CMK (cell line): ENCODE data around the gene COMMD10.

Experiments used
- DNase-seq: peaks from one replicate; pipeline ENCODE4 v3.0.0-alpha.2; 2010; ENCODE audit warnings: low read depth

COMMD10 gene

DNA sequence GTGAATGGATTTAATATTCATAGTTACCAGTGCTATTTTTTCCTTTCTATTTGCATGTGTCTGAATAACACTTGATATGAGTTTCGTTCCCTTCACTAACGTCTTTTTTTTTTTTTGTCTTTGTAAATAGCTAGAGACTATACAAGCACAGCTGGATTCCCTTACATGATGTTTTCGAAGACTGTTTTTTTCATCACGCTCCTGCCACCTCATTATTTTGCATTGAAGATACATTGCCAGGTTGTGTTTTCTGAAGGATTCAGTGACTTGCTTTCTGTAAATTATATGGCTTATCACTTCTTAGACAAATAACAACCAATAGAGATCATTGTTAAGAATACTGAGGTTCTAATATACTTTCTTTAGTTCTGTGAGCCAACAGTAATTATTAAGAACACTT, 207.5 kb downstream of the COMMD10 start:
- no peak for DNase-seq

DNA sequence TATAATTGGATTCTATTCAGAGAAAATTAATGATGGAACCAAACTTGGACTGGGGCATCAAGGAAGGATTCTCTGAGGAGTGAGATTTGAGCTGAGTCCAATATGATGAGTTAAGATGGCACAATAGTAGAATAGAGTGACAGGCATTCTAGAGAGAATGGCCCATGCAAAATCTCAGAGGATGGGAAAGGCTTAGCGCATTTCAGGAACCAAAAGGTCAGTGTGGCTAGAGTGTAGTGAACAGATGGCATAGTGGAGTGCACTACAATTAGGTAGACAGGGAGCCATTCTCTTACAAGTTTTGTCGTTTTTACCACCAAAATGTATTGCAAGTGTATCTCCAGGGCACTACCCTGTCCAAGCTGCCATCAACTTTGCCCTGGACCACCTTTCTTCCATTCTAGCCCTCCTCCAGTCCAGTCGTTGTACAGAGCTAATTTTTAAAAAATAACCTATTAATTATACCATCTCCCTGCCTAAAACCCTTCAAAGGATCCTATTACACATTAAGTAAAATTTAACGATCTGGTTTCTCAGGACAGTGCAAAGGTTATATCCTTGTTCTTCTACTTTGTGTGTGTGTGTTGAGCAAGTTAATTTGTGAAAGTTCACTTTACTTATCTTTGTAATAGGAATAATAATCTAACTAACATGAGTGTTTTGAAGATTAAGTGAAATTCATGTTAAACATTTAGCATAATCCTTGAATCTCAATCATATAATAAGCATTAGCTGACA, 211.7 kb downstream of the COMMD10 start:
- no peak for DNase-seq

DNA sequence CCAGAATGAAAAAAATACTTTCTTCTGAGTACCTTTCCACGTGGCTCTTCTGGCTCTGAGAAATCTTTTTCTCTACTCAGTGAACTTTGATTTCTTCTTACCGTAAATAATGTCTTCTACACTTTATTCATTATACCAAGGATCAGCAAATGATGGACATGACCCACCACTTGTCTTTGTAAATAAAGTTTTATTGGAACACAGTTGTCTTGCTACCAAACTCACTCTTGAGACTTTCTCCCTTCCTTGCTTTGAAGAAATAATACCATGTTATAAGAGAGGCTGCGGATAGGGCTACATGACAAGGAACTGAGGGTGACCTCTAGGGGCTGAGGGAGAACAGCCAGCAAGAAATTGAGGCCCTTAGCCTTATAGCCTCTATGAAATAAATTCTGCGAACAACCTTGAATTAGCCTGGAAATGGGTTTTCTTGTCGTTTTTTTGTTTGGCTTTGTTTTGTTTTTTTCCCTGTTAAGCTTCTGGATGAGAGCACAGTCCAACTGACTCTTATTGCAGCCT, 212.5 kb downstream of the COMMD10 start:
- DNase-seq, result no peak

DNA sequence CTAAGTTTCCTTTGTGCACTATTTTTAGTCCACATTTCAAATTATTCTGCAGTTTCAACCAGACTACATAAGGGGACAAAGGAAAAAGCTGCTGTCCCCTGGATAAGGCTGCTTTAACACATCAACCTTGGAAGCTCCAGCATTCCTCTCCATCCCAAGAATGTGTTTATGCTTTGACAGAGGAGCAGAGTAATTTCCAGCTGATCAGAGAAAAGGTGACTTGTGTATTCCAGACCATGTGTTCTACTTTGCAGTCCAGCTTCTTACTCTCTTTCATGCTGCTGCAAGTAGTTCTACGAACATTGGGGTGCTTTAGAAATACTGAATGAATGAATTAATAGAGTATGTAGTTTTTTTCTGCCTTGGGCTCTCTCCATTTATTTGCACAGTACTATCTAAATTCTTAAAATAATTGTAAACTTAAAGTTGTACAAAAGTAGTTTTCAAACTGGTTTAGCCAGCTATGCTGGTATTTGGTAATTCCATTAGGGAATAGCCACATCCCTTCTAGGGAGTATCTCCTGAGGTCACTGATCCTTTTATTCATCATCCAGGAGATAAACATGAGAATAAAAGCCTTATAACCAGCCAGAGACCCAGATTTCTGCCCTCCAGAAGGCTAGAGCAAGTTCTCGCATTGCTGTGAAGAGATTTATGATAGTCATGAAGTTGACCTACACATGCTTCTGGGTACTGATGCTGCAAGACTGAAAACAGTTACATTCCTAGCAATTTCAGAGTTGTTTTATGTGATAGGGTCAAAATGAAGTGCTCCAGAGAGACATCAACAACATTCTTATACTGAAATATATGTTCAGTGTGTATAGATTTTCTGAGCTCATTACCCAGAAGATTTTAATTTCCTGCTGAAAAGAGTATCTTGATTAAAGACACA, 215.2 kb downstream of the COMMD10 start:
- DNase-seq, result no peak

DNA sequence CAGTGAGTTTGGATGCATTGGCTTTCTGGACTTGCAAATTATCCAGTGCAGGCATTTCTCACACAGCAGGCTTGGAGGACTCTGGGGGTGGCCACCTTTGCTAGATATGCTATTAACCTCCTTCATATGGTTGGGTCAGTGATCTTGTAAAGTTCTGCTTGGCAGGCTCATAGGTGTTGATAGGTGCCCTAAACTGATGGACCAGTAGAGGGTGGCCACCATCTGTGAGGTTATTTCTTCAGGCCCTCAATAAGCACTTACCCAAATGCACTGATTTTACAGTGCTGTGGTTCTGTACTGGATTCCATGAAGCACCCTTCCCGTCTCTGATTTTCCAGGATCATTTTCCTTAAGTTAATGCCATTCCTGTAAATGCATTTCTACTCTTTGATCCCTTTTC, 216.3 kb downstream of the COMMD10 start:
- DNase-seq, result no peak

DNA sequence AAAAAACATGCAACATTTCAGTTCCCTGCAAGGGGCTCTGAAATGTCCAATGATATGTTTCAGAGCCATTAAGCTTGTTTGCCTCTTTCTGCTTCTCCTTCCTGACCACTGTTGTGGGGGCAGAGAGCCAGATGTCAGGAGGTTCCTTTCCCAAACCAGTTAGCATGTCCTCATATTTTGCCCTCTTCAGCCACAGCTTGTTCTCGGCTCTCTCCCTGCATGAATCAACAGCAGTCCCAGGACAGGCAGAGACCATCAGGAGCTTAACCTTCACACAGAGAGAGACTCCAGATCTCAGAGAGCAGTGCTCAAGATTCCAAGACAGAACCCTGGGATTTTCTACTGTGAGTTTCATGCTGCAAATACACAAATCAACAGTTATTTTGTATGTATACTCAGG, 218.5 kb downstream of the COMMD10 start:
- no peak for DNase-seq

DNA sequence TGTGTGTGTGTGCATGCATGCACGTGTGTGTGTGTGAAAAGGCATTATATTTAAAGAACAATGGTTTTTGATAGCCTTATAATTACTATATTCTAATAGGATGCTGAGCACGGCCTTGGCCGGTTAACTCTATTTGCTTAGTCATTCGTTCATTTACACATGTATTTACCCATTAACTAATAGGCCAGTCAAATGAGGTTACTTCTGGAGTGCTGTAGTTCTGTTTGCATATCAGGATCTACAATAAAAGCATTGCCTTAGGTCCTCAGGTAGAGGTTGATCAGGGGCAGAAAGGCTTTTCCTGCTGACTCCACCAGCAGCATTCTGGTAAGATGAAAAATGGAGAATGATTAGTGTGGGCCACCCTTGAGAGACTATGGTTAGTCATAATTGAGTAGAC, 219.0 kb downstream of the COMMD10 start:
- no peak for DNase-seq

DNA sequence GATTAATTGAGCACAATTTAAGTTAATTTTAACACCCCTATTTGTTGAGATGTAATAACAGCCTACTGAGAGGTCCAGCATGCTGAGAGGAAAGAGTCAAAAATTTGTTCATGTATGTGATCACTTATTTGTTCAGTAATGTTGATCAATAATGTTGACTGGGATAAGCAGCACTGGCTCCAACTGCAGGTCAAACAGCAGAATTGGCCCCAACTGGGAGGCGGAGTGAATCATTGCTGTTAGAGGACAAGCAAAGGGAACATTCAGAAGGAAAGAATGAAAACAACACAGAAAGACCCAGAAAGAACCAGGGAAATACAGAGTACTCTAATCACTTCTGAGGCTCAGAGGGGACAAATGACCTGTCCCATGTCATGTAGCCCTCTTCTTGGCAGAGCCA, 221.1 kb downstream of the COMMD10 start:
- DNase-seq, result no peak

DNA sequence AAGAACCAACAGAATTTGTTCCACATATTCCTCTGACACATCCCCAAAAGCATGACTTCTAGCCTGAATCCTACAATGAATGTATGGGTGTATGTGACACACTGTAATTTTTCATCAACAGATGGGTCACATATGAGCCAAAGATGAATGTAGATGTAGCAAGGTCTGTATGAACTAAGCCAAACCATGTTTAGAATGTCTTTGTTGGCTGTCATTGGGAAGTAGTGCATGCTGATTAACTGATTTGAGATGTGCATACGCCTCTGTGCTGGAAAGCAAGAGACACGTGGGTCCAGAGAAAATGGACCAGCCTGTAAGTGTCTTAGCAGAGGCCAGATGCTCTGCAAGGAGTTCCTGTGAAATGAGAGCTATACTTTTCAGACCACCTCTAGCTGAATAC, 222.0 kb downstream of the COMMD10 start:
- no peak for DNase-seq

DNA sequence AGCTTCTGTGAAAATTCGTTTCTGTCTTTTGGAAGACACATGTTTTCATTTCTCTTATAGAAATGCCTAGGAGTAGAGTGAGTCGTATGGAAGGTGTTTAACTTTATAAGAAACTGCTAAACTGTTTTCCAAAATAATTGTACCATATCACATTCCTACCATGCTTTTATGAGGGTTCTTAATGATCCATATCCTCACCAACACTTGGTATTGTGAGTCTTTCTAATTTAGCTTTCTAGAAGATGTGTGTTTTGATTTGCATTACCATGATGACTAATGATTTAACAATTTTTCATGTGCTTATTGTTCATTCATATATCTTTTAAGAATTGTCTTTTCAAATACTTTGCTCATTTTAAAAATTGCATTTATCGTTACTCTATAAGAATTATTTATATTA, 223.6 kb downstream of the COMMD10 start:
- DNase-seq, result no peak

DNA sequence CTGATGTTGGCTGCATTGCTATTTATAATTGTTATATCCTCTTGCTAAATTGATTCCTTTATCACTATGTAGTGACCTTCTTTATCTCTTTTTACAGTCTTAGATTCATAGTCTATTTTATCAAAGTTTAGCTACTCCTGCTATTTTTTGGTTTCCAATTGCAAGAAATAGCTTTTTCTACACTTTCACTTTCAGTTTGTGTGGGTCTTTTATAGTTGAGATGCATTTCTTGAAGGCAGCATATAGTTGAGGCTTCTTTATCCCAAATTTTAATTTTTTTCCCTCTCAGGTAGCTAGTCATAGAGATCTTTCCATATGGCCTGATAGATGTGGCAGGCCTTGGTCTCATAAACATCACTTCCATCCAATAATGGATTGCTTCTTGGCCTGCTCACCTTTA, 228.5 kb downstream of the COMMD10 start:
- DNase-seq, result no peak

DNA sequence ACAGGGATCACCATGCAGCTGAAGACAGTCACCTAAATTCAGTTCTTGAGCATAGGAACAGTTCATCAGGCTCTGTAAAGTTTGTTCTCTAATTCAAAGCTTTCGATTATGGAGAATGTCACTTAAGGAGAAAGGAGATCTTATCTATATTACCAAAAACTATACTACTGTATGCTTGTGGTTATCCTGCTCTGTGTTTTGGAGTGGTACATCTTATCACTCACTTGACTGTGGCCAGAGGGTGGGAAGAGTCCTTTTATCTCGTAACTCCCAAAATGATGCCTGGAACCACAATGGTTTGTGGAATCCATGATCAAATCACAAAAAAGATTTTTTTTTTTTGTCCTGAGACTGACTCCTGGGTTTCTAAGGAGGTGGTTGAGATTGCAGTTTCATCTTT, 230.7 kb downstream of the COMMD10 start:
- DNase-seq, result peak; percentile 2

DNA sequence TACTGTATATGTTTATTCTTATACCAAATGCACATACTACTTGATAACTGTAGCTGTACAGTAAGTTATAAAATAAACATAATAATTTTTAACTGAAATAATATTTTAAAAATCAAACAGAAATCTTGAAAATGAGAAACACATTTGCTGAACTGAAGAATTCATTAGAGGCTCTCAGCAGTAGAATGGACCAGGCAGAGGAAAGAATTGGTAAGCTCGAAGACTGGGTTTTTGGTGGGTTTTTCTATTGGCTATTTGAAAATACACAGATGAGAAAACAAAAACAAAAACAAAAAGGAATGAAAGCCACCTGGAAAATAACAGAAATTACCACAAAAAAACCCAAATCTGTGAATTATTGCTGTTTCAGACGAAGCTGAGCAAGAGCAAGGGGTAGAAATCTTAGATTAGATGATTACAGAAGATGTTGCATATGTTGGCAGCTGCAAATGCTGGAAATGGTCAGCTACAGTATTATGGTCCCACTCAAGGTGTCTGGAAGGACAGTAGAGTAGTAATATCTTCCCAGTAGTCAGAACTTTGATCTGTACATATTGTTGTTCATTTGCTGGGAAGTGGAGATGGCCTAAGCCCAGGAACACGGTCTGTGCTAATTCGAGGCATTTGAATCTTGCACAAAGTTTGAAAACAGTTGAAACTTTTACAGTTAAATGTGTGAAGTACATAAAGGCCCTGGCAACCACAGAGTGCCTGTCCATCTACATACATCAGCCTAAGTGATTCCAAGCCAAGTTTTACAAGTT, 233.4 kb downstream of the COMMD10 start:
- DNase-seq, result no peak

DNA sequence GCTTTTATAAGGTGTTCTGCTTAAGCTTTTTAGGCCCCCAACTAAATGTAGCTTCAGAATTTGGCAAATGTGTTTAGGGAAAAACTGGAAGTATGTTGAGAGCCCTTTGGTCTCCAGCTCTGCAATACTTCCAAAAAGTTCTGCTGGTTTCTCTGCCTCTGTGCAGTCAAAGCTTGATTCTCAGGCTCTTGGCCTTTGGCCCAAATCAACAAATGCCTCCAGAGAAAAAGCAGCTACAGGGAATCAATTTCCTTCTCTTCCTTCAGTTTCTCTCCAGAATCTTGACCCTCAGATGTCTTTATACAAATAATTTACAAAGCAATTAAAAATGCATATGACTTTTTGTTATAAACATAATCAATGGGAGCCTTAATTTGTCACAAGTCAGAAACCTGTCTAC, 235.7 kb downstream of the COMMD10 start:
- no peak for DNase-seq

DNA sequence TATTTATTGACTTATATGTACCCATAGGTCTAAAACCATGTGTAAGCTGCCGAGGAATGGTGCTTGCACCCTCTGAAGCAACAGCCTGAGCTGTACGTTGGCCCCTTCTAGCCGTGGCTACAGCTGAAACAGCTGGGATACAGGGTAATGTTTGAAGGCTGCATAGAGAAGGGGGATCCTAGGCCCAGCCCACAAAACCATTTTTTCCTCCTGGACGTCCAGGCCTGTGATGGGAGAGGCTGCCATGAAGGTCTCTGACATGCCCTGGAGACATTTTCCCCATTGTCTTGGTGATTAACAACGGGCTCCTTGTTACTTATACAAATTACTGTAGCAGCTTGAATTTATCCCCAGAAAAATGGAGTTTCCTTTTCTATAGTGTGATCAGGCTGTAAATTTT, 244.7 kb downstream of the COMMD10 start:
- DNase-seq, result no peak

DNA sequence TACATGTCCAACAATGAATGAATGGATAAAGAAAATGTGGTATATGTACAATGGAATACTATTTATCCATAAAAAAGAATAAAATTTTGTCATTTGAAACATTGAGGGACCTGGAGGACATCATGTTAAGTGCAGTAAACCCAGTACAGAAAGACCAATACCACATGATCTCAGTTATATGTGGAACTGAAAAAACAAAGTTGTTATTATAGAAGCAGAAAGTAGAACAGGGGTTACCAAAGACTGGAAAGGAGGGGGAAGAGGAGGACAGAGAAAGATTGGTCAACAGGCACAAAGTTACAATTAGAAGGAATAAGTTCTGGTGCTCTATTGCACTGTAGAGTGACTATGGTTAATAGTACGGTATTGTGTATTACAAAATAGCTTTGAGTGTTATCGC, 256.0 kb downstream of the COMMD10 start:
- DNase-seq, result no peak
